Neural cell (in vitro differentiated cells): ENCODE measurements around the gene ZNF99. TPM values are rescaled to one million over a fixed set of nuclear protein-coding genes. Genes with fewer than 3 reads are reported as not detected.

Experiments used
- H2AFZ ChIP-seq: fragments of 200-600, 300-800 bp; sonication (generic), shearing (Covaris generic); 2 replicates; pipeline ENCODE4 v1.6.0; 2014; ENCODE audit warnings: low read depth, mild to moderate bottlenecking, antibody characterized with exemption, low read length, moderate library complexity
- H3F3A ChIP-seq: fragments of 200-600 bp; shearing (Covaris generic); 2 replicates; pipeline ENCODE4 v1.6.1; 2016; ENCODE audit warnings: mild to moderate bottlenecking, moderate library complexity, mixed read lengths, antibody characterized with exemption, low read length; ENCODE audit not compliant: insufficient read depth, poor library complexity, severe bottlenecking
- H3K27ac ChIP-seq: fragments of 200-600, 300-800 bp; sonication (generic), shearing (Covaris generic); 2 replicates; pipeline ENCODE4 v1.5.1; 2014; ENCODE audit warnings: mild to moderate bottlenecking, low read length, moderate library complexity
- H3K27me3 ChIP-seq: fragments of 300-800, 200-600 bp; sonication (generic), shearing (Covaris generic); 2 replicates; pipeline ENCODE4 v1.6.0; 2014; ENCODE audit warnings: mild to moderate bottlenecking, low read depth, low read length, moderate library complexity; ENCODE audit not compliant: insufficient read depth
- H3K36me3 ChIP-seq: fragments of 300-800, 200-600 bp; sonication (generic), shearing (Covaris generic); 2 replicates; pipeline ENCODE4 v1.5.1; 2014; ENCODE audit warnings: mild to moderate bottlenecking, antibody characterized with exemption, low read length, moderate library complexity; ENCODE audit not compliant: insufficient read depth
- H3K4me2 ChIP-seq: fragments of 300-800, 200-600 bp; sonication (generic), shearing (Covaris generic); 2 replicates; pipeline ENCODE4 v1.6.0; 2014; ENCODE audit warnings: mild to moderate bottlenecking, low read length
- H3K4me3 ChIP-seq: fragments of 300-800, 200-600 bp; sonication (generic), shearing (Covaris generic); 2 replicates; pipeline ENCODE4 v1.5.1; 2014; ENCODE audit warnings: mild to moderate bottlenecking, low read length, moderate library complexity
- H3K79me2 ChIP-seq: fragments of 200-600 bp; shearing (Covaris generic); replicated peaks from 2 replicates; pipeline ENCODE4 v1.6.0; 2014; ENCODE audit warnings: mild to moderate bottlenecking, low read length, moderate library complexity; ENCODE audit not compliant: insufficient read depth
- H3K9ac ChIP-seq: fragments of 300-800, 200-600 bp; sonication (generic), shearing (Covaris generic); 2 replicates; pipeline ENCODE4 v1.6.1; 2016; ENCODE audit warnings: mild to moderate bottlenecking, low read length, mixed read lengths
- H3K9me2 ChIP-seq: fragments of 200-600 bp; shearing (Covaris generic); 2 replicates; pipeline ENCODE4 v1.6.1; 2016; ENCODE audit warnings: mild to moderate bottlenecking, low read length, mixed read lengths; ENCODE audit not compliant: insufficient read depth
- H3K9me3 ChIP-seq: fragments of 200-600, 300-800 bp; sonication (generic), shearing (Covaris generic); 2 replicates; pipeline ENCODE4 v1.6.1; 2016; ENCODE audit warnings: mild to moderate bottlenecking, mixed run types, low read length, moderate library complexity, mixed read lengths
- H4K20me1 ChIP-seq: fragments of 200-600 bp; shearing (Covaris generic); 2 replicates; pipeline ENCODE4 v1.6.1; 2016; ENCODE audit warnings: mild to moderate bottlenecking, mixed run types; ENCODE audit not compliant: insufficient read depth
- CTCF ChIP-seq: fragments of 450-650 bp; IDR thresholded peaks from 2 replicates; pipeline ENCODE4 v1.5.1; 2014; ENCODE audit warnings: antibody characterized with exemption, mild to moderate bottlenecking, moderate library complexity; ENCODE audit not compliant: poor library complexity, severe bottlenecking
- EP300 ChIP-seq: fragments of 450-650 bp; conservative IDR thresholded peaks from 2 replicates; pipeline ENCODE4 v1.6.1; 2014; ENCODE audit warnings: antibody characterized with exemption, mild to moderate bottlenecking, moderate library complexity; ENCODE audit not compliant: poor library complexity, severe bottlenecking
- EZH2 ChIP-seq: fragments of 200-600, 300-800 bp; shearing (Covaris generic), sonication (generic); IDR thresholded peaks from 2 replicates; pipeline ENCODE4 v1.6.1; 2014; ENCODE audit warnings: antibody characterized with exemption, low read length, borderline replicate concordance, mild to moderate bottlenecking; ENCODE audit not compliant: insufficient read depth, poor library complexity, severe bottlenecking
- MXI1 ChIP-seq: fragments of 450-650 bp; conservative IDR thresholded peaks from 2 replicates; pipeline ENCODE4 v1.6.1; 2014; ENCODE audit warnings: antibody characterized with exemption, mild to moderate bottlenecking; ENCODE audit not compliant: poor library complexity, severe bottlenecking
- POLR2AphosphoS5 ChIP-seq: IDR thresholded peaks from 2 replicates; pipeline ENCODE4 v1.6.1; 2012
- RAD21 ChIP-seq: fragments of 450-650 bp; conservative IDR thresholded peaks from 2 replicates; pipeline ENCODE4 v1.6.1; 2014; ENCODE audit warnings: antibody characterized with exemption, mild to moderate bottlenecking, moderate library complexity
- REST ChIP-seq: IDR thresholded peaks from 2 replicates; pipeline ENCODE4 v1.6.1; 2012; ENCODE audit warnings: borderline replicate concordance
- SMC3 ChIP-seq: fragments of 450-650 bp; conservative IDR thresholded peaks from 2 replicates; pipeline ENCODE4 v1.6.1; 2014; ENCODE audit warnings: antibody characterized with exemption, mild to moderate bottlenecking, moderate library complexity; ENCODE audit not compliant: poor library complexity
- TAF1 ChIP-seq: IDR thresholded peaks from 2 replicates; pipeline ENCODE4 v1.6.1; 2012; ENCODE audit warnings: low read depth
- polyA plus RNA-seq: library from polyadenylated mRNA; depleted of rRNA; stranded (reverse); fragments of >200 nt; gene quantifications from 2 replicates; pipeline ENCODE4 v1.2.3, GENCODE V29; 2014

Gene ZNF99
- polyA plus RNA-seq, 1 donor from 2014 or later, result not detected

GRCh38 chr19:22831211-22831610, 47.3 kb upstream of the ZNF99 start:
- H3K36me3 ChIP-seq, result no peaks in the 10 kb centered on the region
- H2AFZ ChIP-seq, result no peak overlapping the region
- no peaks in the 10 kb centered on the region for H4K20me1 ChIP-seq
- TF ChIP-seq MXI1 (no peak), SMC3 (no peak), EP300 (no peak), EZH2 (no peak), POLR2AphosphoS5 (no peak)
- H3K79me2 ChIP-seq, result no peaks in the 10 kb centered on the region
- H3K9me3 ChIP-seq, result no peaks in the 10 kb centered on the region
- H3K27ac ChIP-seq, result no peak overlapping the region
- no peak overlapping the region for H3K4me2 ChIP-seq
- no peaks in the 10 kb centered on the region for H3K9me2 ChIP-seq
- no peaks in the 10 kb centered on the region for H3F3A ChIP-seq
- H3K4me3 ChIP-seq, result no peak overlapping the region
- H3K9ac ChIP-seq, result no peak overlapping the region
- H3K27me3 ChIP-seq, result no peaks in the 10 kb centered on the region

GRCh38 chr19:22814124-22814523, 30.2 kb upstream of the ZNF99 start:
- peaks cover 32% of the 10 kb centered on the region for H3K9me3 ChIP-seq

More at GRCh38 chr19:22814124-22814523, 30.2 kb upstream of the ZNF99 start:
- Histone ChIP-seq H3K9ac (no peak overlapping the region), H2AFZ (no peak overlapping the region), H3K27ac (no peak overlapping the region), H3K27me3 (no peaks in the 10 kb centered on the region), H4K20me1 (no peaks in the 10 kb centered on the region), H3K9me2 (no peaks in the 10 kb centered on the region), H3F3A (no peaks in the 10 kb centered on the region), H3K36me3 (no peaks in the 10 kb centered on the region), H3K4me3 (no peak overlapping the region), H3K79me2 (no peaks in the 10 kb centered on the region), H3K4me2 (no peak overlapping the region)
- TF ChIP-seq TAF1 (no peak), POLR2AphosphoS5 (no peak), RAD21 (no peak), REST (no peak), EZH2 (no peak), EP300 (no peak), SMC3 (no peak), MXI1 (no peak), CTCF (no peak)
